Muscle layer of colon (tissue), 2 donors: ENCODE measurements around the gene MED13L.

Experiments used
- H3K27ac ChIP-seq: one replicate; pipeline ENCODE4 v1.7.0; 2013; ENCODE audit warnings: low read depth, mild to moderate bottlenecking, low read length, moderate library complexity
- H3K27me3 ChIP-seq, 2 donors: one replicate each; pipeline ENCODE4 v1.7.0; 2013; ENCODE audit warnings: low read length in 2 of 2, mild to moderate bottlenecking in 2 of 2; ENCODE audit not compliant: insufficient read depth in 2 of 2, control insufficient read depth in 1 of 2
- H3K36me3 ChIP-seq: one replicate; pipeline ENCODE4 v1.7.0; 2013; ENCODE audit warnings: mild to moderate bottlenecking, low read length; ENCODE audit not compliant: insufficient read depth
- H3K4me1 ChIP-seq: one replicate; pipeline ENCODE4 v1.7.0; 2013; ENCODE audit warnings: mild to moderate bottlenecking, low read length; ENCODE audit not compliant: insufficient read depth
- H3K4me3 ChIP-seq, 2 donors: one replicate each; pipeline ENCODE4 v1.7.0; 2013; ENCODE audit warnings: low read length in 2 of 2, low read depth in 1 of 2, mild to moderate bottlenecking in 1 of 2, moderate library complexity in 1 of 2
- H3K9ac ChIP-seq: one replicate; pipeline ENCODE4 v1.7.0; 2013; ENCODE audit warnings: low read length
- H3K9me3 ChIP-seq: one replicate; pipeline ENCODE4 v1.7.0; 2013; ENCODE audit warnings: mild to moderate bottlenecking, low read length
- donor health status: abdominal sarcoma.
- donor health status: Adenocarcinoma of cecum.

Gene MED13L

GRCh38 chr12:116317139-116317538, 39.6 kb upstream of the MED13L start:
- H3K27ac ChIP-seq, result no peak overlapping the region
- H3K4me3 ChIP-seq, result no peak overlapping the region
- no peak overlapping the region for H3K9ac ChIP-seq
- H3K36me3 ChIP-seq, result no peaks in the 10 kb centered on the region
- peaks cover 29% of the 10 kb centered on the region for H3K4me1 ChIP-seq
- H3K9me3 ChIP-seq, result no peaks in the 10 kb centered on the region
- no peaks in the 10 kb centered on the region for H3K27me3 ChIP-seq

- peaks cover 3% of the 10 kb centered on the region for H3K9me3 ChIP-seq
- H3K27me3 ChIP-seq, result no peaks in the 10 kb centered on the region
- H3K9ac ChIP-seq, result no peak overlapping the region
- H3K4me3 ChIP-seq, result no peak overlapping the region
- no peaks in the 10 kb centered on the region for H3K36me3 ChIP-seq
- peaks cover 20% of the 10 kb centered on the region for H3K4me1 ChIP-seq
- H3K27ac ChIP-seq, result no peak overlapping the region
Observed at GRCh38 chr12:116314477-116314876, 37.0 kb upstream of the MED13L start.

- no peak overlapping the region for H3K9ac ChIP-seq
- peaks cover 9% of the 10 kb centered on the region for H3K4me1 ChIP-seq
- H3K9me3 ChIP-seq, result peaks cover 3% of the 10 kb centered on the region
- no peaks in the 10 kb centered on the region for H3K27me3 ChIP-seq
- no peaks in the 10 kb centered on the region for H3K36me3 ChIP-seq
- no peak overlapping the region for H3K27ac ChIP-seq
- H3K4me3 ChIP-seq, result no peak overlapping the region
Observed at GRCh38 chr12:116313194-116313927, 35.9 kb upstream of the MED13L start.

- Histone ChIP-seq H3K9ac (no peak overlapping the region), H3K36me3 (no peaks in the 10 kb centered on the region), H3K9me3 (peaks cover 3% of the 10 kb centered on the region), H3K27me3 (no peaks in the 10 kb centered on the region), H3K4me3 (no peak overlapping the region), H3K27ac (no peak overlapping the region), H3K4me1 (no peaks in the 10 kb centered on the region)
Observed at GRCh38 chr12:116310082-116310481, 32.6 kb upstream of the MED13L start.

GRCh38 chr12:116309343-116309742, 31.9 kb upstream of the MED13L start:
- Histone ChIP-seq H3K36me3 (no peaks in the 10 kb centered on the region), H3K4me1 (no peaks in the 10 kb centered on the region), H3K9me3 (peaks cover 3% of the 10 kb centered on the region), H3K27ac (no peak overlapping the region), H3K9ac (no peak overlapping the region), H3K4me3 (no peak overlapping the region), H3K27me3 (no peaks in the 10 kb centered on the region)

GRCh38 chr12:116308647-116309046, 31.2 kb upstream of the MED13L start:
- Histone ChIP-seq H3K36me3 (no peaks in the 10 kb centered on the region), H3K9ac (no peak overlapping the region), H3K4me1 (no peaks in the 10 kb centered on the region), H3K27me3 (no peaks in the 10 kb centered on the region), H3K9me3 (peaks cover 3% of the 10 kb centered on the region), H3K27ac (no peak overlapping the region), H3K4me3 (no peak overlapping the region)

GRCh38 chr12:116306968-116307367, 29.5 kb upstream of the MED13L start:
- Histone ChIP-seq H3K9ac (no peak overlapping the region), H3K27ac (no peak overlapping the region)

GRCh38 chr12:116306506-116306905, 29.0 kb upstream of the MED13L start:
- peaks cover 3% of the 10 kb centered on the region for H3K9me3 ChIP-seq
- H3K27ac ChIP-seq, result no peak overlapping the region
- H3K36me3 ChIP-seq, result no peaks in the 10 kb centered on the region
- no peaks in the 10 kb centered on the region for H3K27me3 ChIP-seq
- H3K4me3 ChIP-seq, result no peak overlapping the region
- H3K9ac ChIP-seq, result no peak overlapping the region
- no peaks in the 10 kb centered on the region for H3K4me1 ChIP-seq

More at GRCh38 chr12:116306968-116307367, 29.5 kb upstream of the MED13L start:
- no peaks in the 10 kb centered on the region for H3K4me1 ChIP-seq
- H3K9me3 ChIP-seq, result peaks cover 3% of the 10 kb centered on the region
- no peaks in the 10 kb centered on the region for H3K36me3 ChIP-seq
- no peak overlapping the region for H3K4me3 ChIP-seq
- no peaks in the 10 kb centered on the region for H3K27me3 ChIP-seq

GRCh38 chr12:116304621-116305020, 27.1 kb upstream of the MED13L start:
- no peaks in the 10 kb centered on the region for H3K9me3 ChIP-seq
- no peaks in the 10 kb centered on the region for H3K36me3 ChIP-seq
- no peaks in the 10 kb centered on the region for H3K27me3 ChIP-seq
- H3K4me1 ChIP-seq, result peaks cover 10% of the 10 kb centered on the region
- H3K27ac ChIP-seq, result no peak overlapping the region
- no peak overlapping the region for H3K9ac ChIP-seq
- H3K4me3 ChIP-seq, result no peak overlapping the region

- Histone ChIP-seq H3K4me1 (peaks cover 17% of the 10 kb centered on the region), H3K27ac (no peak overlapping the region), H3K36me3 (no peaks in the 10 kb centered on the region), H3K9ac (no peak overlapping the region), H3K9me3 (no peaks in the 10 kb centered on the region), H3K4me3 (no peak overlapping the region), H3K27me3 (no peaks in the 10 kb centered on the region)
Observed at GRCh38 chr12:116303929-116304328, 26.4 kb upstream of the MED13L start.

GRCh38 chr12:116303066-116303465, 25.6 kb upstream of the MED13L start:
- Histone ChIP-seq H3K27me3 (no peaks in the 10 kb centered on the region), H3K36me3 (no peaks in the 10 kb centered on the region), H3K4me3 (no peak overlapping the region), H3K9me3 (no peaks in the 10 kb centered on the region), H3K4me1 (peaks cover 22% of the 10 kb centered on the region), H3K27ac (no peak overlapping the region), H3K9ac (no peak overlapping the region)
